Activated CD4-positive, alpha-beta T cell treated with anti-CD3 and anti-CD28 coated beads for 36 hours (primary cell): ENCODE measurements around the gene HIRIP3. TPM values are rescaled to one million over a fixed set of nuclear protein-coding genes. Genes with fewer than 3 reads are reported as not detected.

Experiments used
- ATAC-seq: fragments of 200-7000 bp; cut with Tn5 transposase; one replicate; pipeline ENCODE4 v1.10.0; 2021; ENCODE audit warnings: mild to moderate bottlenecking, moderate library complexity
- CTCF ChIA-PET: fragments of 350-600 bp; sonication (Branson Sonifier 250); formaldehyde crosslinking; loops from one replicate; lab custom pipeline; 2021; ENCODE audit warnings: antibody characterized with exemption; lab: Charles Lee
- POLR2A ChIA-PET: fragments of 350-600 bp; sonication (Branson Sonifier 250); formaldehyde crosslinking; loops from one replicate; lab custom pipeline; 2021; ENCODE audit warnings: antibody characterized with exemption, inconsistent platforms; lab: Charles Lee
- DNase-seq: peaks from one replicate; pipeline ENCODE4 v3.0.0-alpha.2; 2020
- H3K27ac Mint-ChIP-seq: one replicate; pipeline ENCODE4 v1.8.0; 2021; ENCODE audit warnings: mixed read lengths
- H3K27me3 Mint-ChIP-seq: one replicate; pipeline ENCODE4 v1.8.0; 2021; ENCODE audit warnings: mixed read lengths
- H3K36me3 Mint-ChIP-seq: one replicate; pipeline ENCODE4 v1.8.0; 2021; ENCODE audit warnings: low read depth, mixed read lengths
- H3K4me1 Mint-ChIP-seq: one replicate; pipeline ENCODE4 v1.8.0; 2021; ENCODE audit warnings: mixed read lengths
- H3K4me3 Mint-ChIP-seq: one replicate; pipeline ENCODE4 v1.8.0; 2021; ENCODE audit warnings: mild to moderate bottlenecking, moderate library complexity, mixed read lengths
- H3K9me3 Mint-ChIP-seq: one replicate; pipeline ENCODE4 v1.8.0; 2021; ENCODE audit warnings: low read depth, mixed read lengths
- intact Hi-C, 2 experiments: fragments of 100-400 bp; cut with DNase I in 1 of 2; cut with micrococcal nuclease in 1 of 2; formaldehyde crosslinking; loops; one replicate each; pipeline versions ENCODE4 v1.14.2 to v1.15.1; 2022 to 2024; cut with DNase I, micrococcal nuclease
- total RNA-seq, 2 experiments: library from RNA; stranded (reverse); gene quantifications; one replicate each; pipeline ENCODE4 v1.2.3, GENCODE V29; 2021

HIRIP3 gene
- total RNA-seq, 2 experiments from 2014 or later: 25.1 to 36.8 TPM

GRCh38 chr16:29959293-29959692, 36.1 kb downstream of the HIRIP3 start:
- ATAC-seq (no peak), DNase-seq (no peak)
- ChIA-PET CTCF (interaction anchor here (0.8 to 1.0 kb wide), 2 partner anchors 33 to 314 kb away, joined by 3 read pairs; no protein-coding TSS in a partner anchor), POLR2A (no interaction called here)
- Mint-ChIP-seq H3K27me3 (no peaks in the 10 kb centered on the region), H3K4me3 (no peak overlapping the region), H3K4me1 (peaks cover 17% of the 10 kb centered on the region), H3K9me3 (no peaks in the 10 kb centered on the region), H3K36me3 (no peaks in the 10 kb centered on the region), H3K27ac (no peak overlapping the region)
- intact Hi-C loops: no loop called here

- Mint-ChIP-seq H3K27me3 (no peaks in the 10 kb centered on the region), H3K9me3 (no peaks in the 10 kb centered on the region), H3K36me3 (no peaks in the 10 kb centered on the region), H3K4me1 (peaks cover 17% of the 10 kb centered on the region), H3K4me3 (no peak overlapping the region), H3K27ac (no peak overlapping the region)
- ChIA-PET CTCF (no interaction called here), POLR2A (no interaction called here)
- DNase-seq (no peak), ATAC-seq (no peak)
- intact Hi-C loops: no loop called here
Measured at GRCh38 chr16:29958756-29959155, 36.7 kb downstream of the HIRIP3 start.

- Mint-ChIP-seq H3K4me1 (no peaks in the 10 kb centered on the region), H3K9me3 (peaks cover 3% of the 10 kb centered on the region), H3K4me3 (no peak overlapping the region), H3K27ac (no peak overlapping the region), H3K27me3 (peaks cover 4% of the 10 kb centered on the region), H3K36me3 (peaks cover 2% of the 10 kb centered on the region)
- ATAC-seq (no peak), DNase-seq (no peak)
- ChIA-PET CTCF (interaction anchor here (0.8 kb wide), 1 partner anchor 431 kb away, joined by 4 read pairs; no protein-coding TSS in a partner anchor), POLR2A (no interaction called here)
- intact Hi-C loops: no loop called here
Measured at GRCh38 chr16:29951625-29952365, 43.6 kb downstream of the HIRIP3 start.

- CTCF ChIA-PET: interaction anchor here (0.8 kb wide), 2 partner anchors 38 to 432 kb away, joined by 3 to 4 read pairs; no protein-coding TSS in a partner anchor
- Mint-ChIP-seq H3K27ac (no peak overlapping the region), H3K27me3 (peaks cover 4% of the 10 kb centered on the region), H3K4me1 (no peaks in the 10 kb centered on the region), H3K9me3 (peaks cover 3% of the 10 kb centered on the region), H3K4me3 (no peak overlapping the region), H3K36me3 (peaks cover 2% of the 10 kb centered on the region)
- no peak for ATAC-seq
- no peak for DNase-seq
- intact Hi-C loops: no loop called here
- POLR2A ChIA-PET: no interaction called here
Measured at GRCh38 chr16:29950806-29951461, 44.5 kb downstream of the HIRIP3 start.

- H3K27me3 Mint-ChIP-seq: peaks cover 4% of the 10 kb centered on the region
Measured at GRCh38 chr16:29947897-29948296, 47.5 kb downstream of the HIRIP3 start.

GRCh38 chr16:29943846-29944799, 51.3 kb downstream of the HIRIP3 start:
- Mint-ChIP-seq H3K4me1 (peaks cover 2% of the 10 kb centered on the region), H3K27me3 (peaks cover 3% of the 10 kb centered on the region), H3K4me3 (no peak overlapping the region), H3K9me3 (no peaks in the 10 kb centered on the region), H3K36me3 (no peaks in the 10 kb centered on the region), H3K27ac (no peak overlapping the region)
- CTCF ChIA-PET: interaction anchor here (0.7 to 1.2 kb wide), 4 partner anchors 9 to 400 kb away, joined by 3 to 4 read pairs (median 4); no protein-coding TSS in a partner anchor
- DNase-seq (no peak), ATAC-seq (no peak)
- intact Hi-C loops: loop anchor here in 1 of 2 experiments (5.0 kb wide), 1 partner anchor 97 kb away; no protein-coding TSS in a partner anchor
- POLR2A ChIA-PET: no interaction called here

More at GRCh38 chr16:29947897-29948296, 47.5 kb downstream of the HIRIP3 start:
- POLR2A ChIA-PET: no interaction called here
- DNase-seq: no peak
- CTCF ChIA-PET: interaction anchor here (1.1 kb wide), 1 partner anchor 9 kb away, joined by 3 read pairs; no protein-coding TSS in a partner anchor
- Mint-ChIP-seq H3K9me3 (peaks cover 3% of the 10 kb centered on the region), H3K4me3 (no peak overlapping the region), H3K36me3 (peaks cover 2% of the 10 kb centered on the region), H3K27ac (no peak overlapping the region), H3K4me1 (peaks cover under 1% of the 10 kb centered on the region)
- intact Hi-C loops: no loop called here
- no peak for ATAC-seq

Other genes starting within 250 kb of the HIRIP3 start
- 10 to 100 TPM; 21.3 to 22.0 TPM for gene C16orf54, start 249.6 kb downstream of the HIRIP3 start, total RNA-seq
- gene ZG16, start 217.4 kb downstream of the HIRIP3 start, total RNA-seq: not detected
- 100 to 1,000 TPM; 153 to 168 TPM for gene KIF22, start 204.9 kb downstream of the HIRIP3 start, total RNA-seq
- gene MAZ, start 189.1 kb downstream of the HIRIP3 start, total RNA-seq: 100 to 1,000 TPM; 306 to 387 TPM
- under 1 TPM; 0.64 to 0.93 TPM for gene PRRT2, start 183.4 kb downstream of the HIRIP3 start, total RNA-seq
- 10 to 100 TPM; 20.6 to 25.6 TPM for gene PAGR1, start 179.5 kb downstream of the HIRIP3 start, total RNA-seq
- 100 to 1,000 TPM in 1 of 2 experiments, 10 to 100 TPM in 1; 86.2 to 101 TPM for gene MVP, start 175.2 kb downstream of the HIRIP3 start, total RNA-seq
- gene CDIPT, start 132.4 kb downstream of the HIRIP3 start, total RNA-seq: 10 to 100 TPM; 35.1 to 50.0 TPM
- under 1 TPM; 0.27 to 0.42 TPM for gene SEZ6L2, start 96.1 kb downstream of the HIRIP3 start, total RNA-seq
- gene ASPHD1, start 95.1 kb downstream of the HIRIP3 start, total RNA-seq: 1 to 10 TPM; 2.7 to 3.2 TPM
- 10 to 100 TPM; 30.4 to 33.4 TPM for gene KCTD13, start 69.4 kb downstream of the HIRIP3 start, total RNA-seq
- gene TMEM219, start 33.5 kb downstream of the HIRIP3 start, total RNA-seq: 10 to 100 TPM; 34.6 to 42.5 TPM
- 10 to 100 TPM; 24.1 to 24.4 TPM for gene TAOK2, start 21.7 kb downstream of the HIRIP3 start, total RNA-seq
- gene INO80E, start 624 bp upstream of the HIRIP3 start, total RNA-seq: 100 to 1,000 TPM in 1 of 2 experiments, 10 to 100 TPM in 1; 80.1 to 106 TPM
- 1 to 10 TPM in 1 of 2 experiments, under 1 TPM in 1; 0.69 to 1.3 TPM for gene DOC2A, start 15.4 kb upstream of the HIRIP3 start, total RNA-seq
- gene C16orf92, start 27.6 kb upstream of the HIRIP3 start, total RNA-seq: not detected
- gene TLCD3B, start 35.7 kb upstream of the HIRIP3 start, total RNA-seq: 1 to 10 TPM; 3.7 to 4.0 TPM
- 1,000 to 10,000 TPM; 2,482 to 3,644 TPM for gene ALDOA, start 70.1 kb upstream of the HIRIP3 start, total RNA-seq
- gene PPP4C, start 80.4 kb upstream of the HIRIP3 start, total RNA-seq: 100 to 1,000 TPM; 106 to 113 TPM
- 1 to 10 TPM; 2.7 to 3.0 TPM for gene TBX6, start 96.3 kb upstream of the HIRIP3 start, total RNA-seq
- gene YPEL3, start 100.6 kb upstream of the HIRIP3 start, total RNA-seq: 10 to 100 TPM; 17.4 to 19.1 TPM
- 1 to 10 TPM; 6.1 to 7.0 TPM for gene GDPD3, start 117.9 kb upstream of the HIRIP3 start, total RNA-seq
- 10 to 100 TPM; 59.0 to 81.7 TPM for gene MAPK3, start 127.6 kb upstream of the HIRIP3 start, total RNA-seq
- 1,000 to 10,000 TPM in 1 of 2 experiments, 100 to 1,000 TPM in 1; 997 to 1,175 TPM for gene CORO1A, start 188.0 kb upstream of the HIRIP3 start, total RNA-seq
- 100 to 1,000 TPM; 188 to 190 TPM for gene BOLA2B, start 198.0 kb upstream of the HIRIP3 start, total RNA-seq
- gene SLX1A, start 198.3 kb upstream of the HIRIP3 start, total RNA-seq: 10 to 100 TPM; 24.4 to 99.3 TPM
- 10 to 100 TPM; 17.4 to 18.9 TPM for gene SULT1A3, start 203.6 kb upstream of the HIRIP3 start, total RNA-seq